ENCODE measurements around the gene SV2B. TPM values are rescaled to one million over a fixed set of nuclear protein-coding genes. Genes with fewer than 3 reads are reported as not detected.

SV2B gene
- total RNA-seq, 1 experiment from 2014 or later: not detected

- no peak overlapping the region for H3T11ph ChIP-seq (ENCODE audit: low read length)
- H3K9me3 ChIP-seq (ENCODE audit: control insufficient read depth, low read depth, low read length): no peaks in the 10 kb centered on the region
- H3K56ac ChIP-seq (ENCODE audit: insufficient read length, low read depth, low read length): no peak overlapping the region
- no peaks in the 10 kb centered on the region for H3K4me1 ChIP-seq (ENCODE audit: insufficient read depth, low read length)
- H3K4ac ChIP-seq (ENCODE audit: low read depth, low read length): no peak overlapping the region
- Mint-ChIP-seq H3K4me1 (no peaks in the 10 kb centered on the region), H3K36me3 (ENCODE audit: insufficient read depth in 1 of 3, low read depth in 3 of 3) (no peaks in the 10 kb centered on the region), H3K27ac (no peak overlapping the region; a peak in 1 of 7 replicates), H3K4me3 (no peak overlapping the region), H3K9me3 (no peaks in the 10 kb centered on the region; a peak in 1 of 5 replicates), H3K27me3 (ENCODE audit: low read depth) (peaks cover 10% of the 10 kb centered on the region; the same call in 1 of the 2 replicates)
- no peaks in the 10 kb centered on the region for H3K79me2 ChIP-seq (ENCODE audit: insufficient read depth, low read length)
- H2AFZ ChIP-seq (ENCODE audit: low read length): no peak overlapping the region
- no peak overlapping the region for H2BK12ac ChIP-seq (ENCODE audit: insufficient read length, low read depth, low read length)
- no peak overlapping the region for H2BK15ac ChIP-seq (ENCODE audit: low read depth, low read length)
- H3K14ac ChIP-seq (ENCODE audit: insufficient read depth, low read length): no peak overlapping the region
- H3K23me2 ChIP-seq (ENCODE audit: insufficient read length, low read depth, low read length, poor library complexity, severe bottlenecking): no peaks in the 10 kb centered on the region
- no peak overlapping the region for H2BK20ac ChIP-seq (ENCODE audit: low read depth, low read length, poor library complexity, severe bottlenecking)
- no peaks in the 10 kb centered on the region for H3K79me1 ChIP-seq (ENCODE audit: insufficient read depth, low read depth, low read length, poor library complexity, severe bottlenecking)
- no peak overlapping the region for H2AK5ac ChIP-seq (ENCODE audit: insufficient read length, low read length)
- no peak overlapping the region for H3K18ac ChIP-seq (ENCODE audit: insufficient read length, low read depth, low read length)
- no peak for DNase-seq
- no peak overlapping the region for H2BK120ac ChIP-seq (ENCODE audit: low read depth, low read length, poor library complexity, severe bottlenecking)
- H3K27ac ChIP-seq (ENCODE audit: insufficient read length, low read depth, low read length): no peak overlapping the region
- no peak overlapping the region for H4K91ac ChIP-seq (ENCODE audit: insufficient read length, low read depth, low read length)
- H4K20me1 ChIP-seq (ENCODE audit: control insufficient read depth, insufficient read depth, insufficient read length): no peaks in the 10 kb centered on the region
- no CpG with 5 or more reads among the region's 1 CpG for WGBS (ENCODE audit: extremely low coverage, insufficient read length, low lambda C conversion rate)
- H4K8ac ChIP-seq (replicated peaks; ENCODE audit: insufficient read length, low read depth, low read length): no peak overlapping the region
- no peak overlapping the region for H3K23ac ChIP-seq (ENCODE audit: insufficient read length, low read depth, low read length)
- no peak for TF ChIP-seq CTCF (conservative IDR thresholded peaks at IDR 0.05)
- H4K5ac ChIP-seq (ENCODE audit: insufficient read length, low read depth, low read length): no peak overlapping the region
- no peak overlapping the region for H2BK5ac ChIP-seq (ENCODE audit: insufficient read length, low read length)
- H3K4me2 ChIP-seq (ENCODE audit: insufficient read depth, insufficient read length, low read length): no peak overlapping the region
- no peaks in the 10 kb centered on the region for H3K27me3 ChIP-seq (ENCODE audit: insufficient read depth, low read length)
- no peak overlapping the region for H3K9ac ChIP-seq (ENCODE audit: extremely low read depth, insufficient read length, low read length)
Measured at GRCh38 chr15:91075739-91076138, 24.3 kb upstream of the SV2B start.

All from H9 (cell line).